ENCODE measurements around the gene ADAMTSL2. TPM values are rescaled to one million over a fixed set of nuclear protein-coding genes. Genes with fewer than 3 reads are reported as not detected.

The ADAMTSL2 gene
- total and polyA plus RNA-seq, 12 donors: 1.00 to 138 (median 56.8) TPM

DNA sequence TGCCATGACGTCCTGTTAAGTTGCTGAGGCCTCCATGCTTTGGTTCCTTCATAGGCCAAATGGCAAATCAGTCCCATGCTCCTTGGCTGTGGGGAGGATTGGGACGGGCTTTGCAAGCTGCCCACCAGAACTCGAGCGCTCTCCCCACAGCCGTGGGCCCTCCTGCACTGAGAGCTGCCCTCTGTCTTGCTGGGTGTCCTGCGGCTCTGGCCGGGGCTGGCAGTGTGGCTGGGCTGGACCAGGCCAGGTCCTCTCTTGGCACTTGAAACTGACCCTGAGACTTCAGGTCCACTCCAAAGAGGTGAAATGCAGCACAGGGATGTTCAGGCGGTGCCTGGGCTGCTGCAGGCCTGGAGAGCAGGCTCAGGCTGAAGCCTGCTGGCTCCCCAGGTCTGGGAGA lies 16.8 kb upstream of the ADAMTSL2 start:
- 67 to 90% (median 81%) methylated on average over 1 to 8 of the region's 8 CpGs for WGBS, 4 donors
- intact Hi-C loops (cut with DNase I): no loop called here

DNA sequence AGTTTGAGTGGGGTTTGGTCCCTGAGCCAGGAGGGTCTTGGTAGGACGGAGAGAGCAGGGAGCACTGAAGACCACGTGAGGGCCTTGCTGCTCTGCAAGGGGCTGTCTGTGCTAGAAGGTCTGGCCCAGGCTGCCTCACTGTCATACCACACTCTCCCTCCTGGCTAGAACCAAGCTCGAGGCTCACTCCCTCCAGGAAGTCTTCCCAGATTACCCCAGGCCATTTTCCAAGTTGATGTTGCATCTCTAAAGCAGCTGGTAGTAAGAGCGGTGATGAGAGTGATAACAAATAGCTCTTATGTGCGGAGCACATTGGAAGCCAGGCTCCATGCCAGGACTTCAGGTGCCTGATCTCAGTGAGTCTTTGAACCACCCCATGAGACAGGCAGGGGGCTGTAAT lies 16.3 kb upstream of the ADAMTSL2 start:
- no peaks in the 10 kb centered on the region for H3K27me3 ChIP-seq
- WGBS, 4 donors: 83 to 94% (median 90%) methylated on average over 4 to 5 of the region's 5 CpGs

More for the DNA sequence above, 16.8 kb upstream of the ADAMTSL2 start:
- TF ChIP-seq POLR2A (IDR thresholded peaks at IDR 0.05): no peak
- TF ChIP-seq, protein P1, sequence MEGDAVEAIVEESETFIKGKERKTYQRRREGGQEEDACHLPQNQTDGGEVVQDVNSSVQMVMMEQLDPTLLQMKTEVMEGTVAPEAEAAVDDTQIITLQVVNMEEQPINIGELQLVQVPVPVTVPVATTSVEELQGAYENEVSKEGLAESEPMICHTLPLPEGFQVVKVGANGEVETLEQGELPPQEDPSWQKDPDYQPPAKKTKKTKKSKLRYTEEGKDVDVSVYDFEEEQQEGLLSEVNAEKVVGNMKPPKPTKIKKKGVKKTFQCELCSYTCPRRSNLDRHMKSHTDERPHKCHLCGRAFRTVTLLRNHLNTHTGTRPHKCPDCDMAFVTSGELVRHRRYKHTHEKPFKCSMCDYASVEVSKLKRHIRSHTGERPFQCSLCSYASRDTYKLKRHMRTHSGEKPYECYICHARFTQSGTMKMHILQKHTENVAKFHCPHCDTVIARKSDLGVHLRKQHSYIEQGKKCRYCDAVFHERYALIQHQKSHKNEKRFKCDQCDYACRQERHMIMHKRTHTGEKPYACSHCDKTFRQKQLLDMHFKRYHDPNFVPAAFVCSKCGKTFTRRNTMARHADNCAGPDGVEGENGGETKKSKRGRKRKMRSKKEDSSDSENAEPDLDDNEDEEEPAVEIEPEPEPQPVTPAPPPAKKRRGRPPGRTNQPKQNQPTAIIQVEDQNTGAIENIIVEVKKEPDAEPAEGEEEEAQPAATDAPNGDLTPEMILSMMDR (IDR thresholded peaks at IDR 0.05): no peak
- Histone ChIP-seq H3K27ac (no peak overlapping the region), H3K36me3 (replicated peaks in 1 of 2) (no peaks in the 10 kb centered on the region), H3K4me1 (replicated peaks in 1 of 2) (peaks cover 0 to 5% of the 10 kb centered on the region in 2 donors), H3K9me3 (replicated peaks in 1 of 3) (no peaks in the 10 kb centered on the region), H3K27me3 (no peaks in the 10 kb centered on the region), H3K4me3 (no peak overlapping the region)
- no peak for DNase-seq

DNA sequence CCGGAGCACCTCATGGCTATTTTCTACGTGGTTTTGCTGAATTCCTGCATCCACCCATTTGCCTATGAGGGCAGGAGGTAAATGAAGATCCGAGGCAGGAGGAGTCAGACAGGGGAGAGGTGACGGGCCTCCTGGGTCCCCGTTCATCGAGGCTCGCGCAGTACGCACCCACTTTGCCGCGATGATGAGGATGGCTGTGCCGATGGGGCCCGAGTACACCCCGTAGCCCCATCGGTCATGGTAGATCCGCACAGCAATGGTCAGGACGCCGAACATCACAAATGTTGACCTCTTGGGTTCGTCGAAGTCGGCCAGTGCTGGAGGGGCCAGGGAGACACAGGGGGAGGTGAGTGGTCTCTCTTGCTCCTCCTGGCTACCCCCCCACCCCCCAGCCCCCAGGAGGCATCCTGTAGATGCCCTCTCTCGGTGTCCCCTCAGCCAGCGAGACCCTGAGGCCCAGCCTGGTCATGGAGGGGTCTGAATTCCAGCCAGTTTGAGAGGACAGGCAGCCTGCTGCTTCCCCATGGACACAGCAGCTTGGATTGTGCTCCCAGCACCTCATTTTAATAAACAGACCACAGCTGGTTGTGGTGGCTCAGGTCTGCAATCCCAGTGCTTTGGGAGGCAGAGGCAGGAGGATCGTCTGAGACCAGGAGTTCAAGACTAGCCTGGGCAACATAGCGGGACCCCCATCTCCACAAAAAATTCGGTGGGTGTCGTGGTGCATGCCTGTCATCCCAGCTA lies 15.6 kb upstream of the ADAMTSL2 start:
- WGBS, 4 donors: 88 to 92% (median 90%) methylated on average over 21 to 27 of the region's 27 CpGs
- no peaks in the 10 kb centered on the region for H3K27me3 ChIP-seq
- no peak overlapping the region for H3K4me3 ChIP-seq
- H3K9me3 ChIP-seq (replicated peaks in 1 of 3): no peaks in the 10 kb centered on the region
- peaks cover 0 to 5% of the 10 kb centered on the region in 2 donors for H3K4me1 ChIP-seq (replicated peaks in 1 of 2)
- DNase-seq: no peak
- intact Hi-C loops (cut with DNase I): no loop called here
- H3K36me3 ChIP-seq (replicated peaks in 1 of 2): no peaks in the 10 kb centered on the region
- H3K27ac ChIP-seq: no peak overlapping the region
- TF ChIP-seq, protein P1 (IDR thresholded peaks at IDR 0.05): no peak
- no peak for TF ChIP-seq POLR2A (IDR thresholded peaks at IDR 0.05)

More for the DNA sequence above, 16.3 kb upstream of the ADAMTSL2 start:
- Histone ChIP-seq H3K36me3 (replicated peaks in 1 of 2) (no peaks in the 10 kb centered on the region), H3K9me3 (replicated peaks in 1 of 3) (no peaks in the 10 kb centered on the region), H3K27ac (no peak overlapping the region), H3K4me3 (no peak overlapping the region), H3K4me1 (replicated peaks in 1 of 2) (peaks cover 0 to 5% of the 10 kb centered on the region in 2 donors)
- intact Hi-C loops (cut with DNase I): no loop called here
- DNase-seq: no peak
- TF ChIP-seq, protein P1 (IDR thresholded peaks at IDR 0.05): no peak
- no peak for TF ChIP-seq POLR2A (IDR thresholded peaks at IDR 0.05)

DNA sequence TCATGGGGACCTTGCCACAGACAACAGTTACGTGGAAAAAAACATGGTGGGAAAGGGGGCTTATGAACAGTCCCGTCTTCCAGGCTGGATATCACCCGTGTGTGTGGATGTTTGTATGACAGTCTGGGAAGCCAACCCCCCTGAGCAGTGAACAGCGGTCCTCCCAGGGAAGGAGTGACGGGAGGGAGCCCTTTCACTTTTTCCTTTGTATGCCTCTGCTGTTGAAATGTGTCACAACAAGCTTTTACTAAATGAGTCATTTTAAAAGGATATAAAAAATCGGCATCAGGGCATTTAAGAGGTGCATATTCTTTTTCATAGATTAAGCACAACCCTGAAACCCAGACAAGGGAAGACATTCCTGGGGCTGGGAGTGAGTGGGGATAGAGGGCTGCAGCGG lies 14.8 kb upstream of the ADAMTSL2 start:
- no peaks in the 10 kb centered on the region for H3K27me3 ChIP-seq
- TF ChIP-seq, protein P1 (IDR thresholded peaks at IDR 0.05): no peak
- no peak for TF ChIP-seq POLR2A (IDR thresholded peaks at IDR 0.05)
- intact Hi-C loops (cut with DNase I): no loop called here
- 66 to 74% (median 68%) methylated on average over 7 of the region's 7 CpGs for WGBS, 4 donors
- peaks cover 0 to 1% of the 10 kb centered on the region in 2 donors for H3K4me1 ChIP-seq (replicated peaks in 1 of 2)
- no peaks in the 10 kb centered on the region for H3K36me3 ChIP-seq (replicated peaks in 1 of 2)
- H3K9me3 ChIP-seq (replicated peaks in 1 of 3): no peaks in the 10 kb centered on the region
- no peak overlapping the region for H3K27ac ChIP-seq
- no peak for DNase-seq
- H3K4me3 ChIP-seq: no peak overlapping the region
